HG02943 (cell line): ENCODE data around the gene UBA1.

ENCODE experiments used
- ATAC-seq: cut with Tn5 transposase; IDR thresholded peaks from one replicate; pipeline ENCODE4 v1.9.1; 2021; ENCODE audit warnings: mild to moderate bottlenecking, low read depth, moderate library complexity; ENCODE audit not compliant: unreplicated experiment

The UBA1 gene

DNA sequence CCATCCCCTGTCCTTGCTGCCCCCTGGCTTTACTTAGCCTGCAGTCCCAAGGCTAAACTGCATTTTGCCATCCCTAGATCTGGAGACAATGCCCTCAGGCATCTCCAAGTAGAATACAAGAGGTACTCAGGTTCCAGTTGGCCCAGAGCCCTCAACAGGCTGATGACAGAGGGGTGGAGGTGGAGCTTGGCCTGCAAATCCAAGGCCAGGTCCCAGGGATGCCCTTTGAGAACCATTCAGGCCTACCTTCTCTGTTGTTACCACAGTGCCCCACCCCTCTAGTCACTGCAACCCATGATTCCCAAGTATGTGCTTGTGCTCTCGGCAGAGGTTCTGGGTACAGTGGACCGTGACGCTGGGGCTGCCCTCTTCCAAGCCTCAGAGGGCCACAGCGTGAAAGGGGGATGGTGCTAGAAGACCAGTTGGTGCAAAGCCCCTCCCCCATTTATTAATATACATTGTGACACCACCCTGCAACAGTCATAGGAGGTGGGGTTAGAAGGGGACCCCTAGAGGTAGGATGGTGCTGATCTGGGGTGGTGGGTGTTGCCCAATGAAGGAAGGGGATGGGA lies 6.4 kb upstream of the UBA1 start:
- no peak for ATAC-seq

GRCh38 chrX:47189906-47190305 lies 3.7 kb upstream of the UBA1 start:
- no peak for ATAC-seq

- ATAC-seq: peak; percentile 35
These were observed 3.0 kb upstream of the UBA1 start for GRCh38 chrX:47190445-47191269.

- no peak for ATAC-seq
These were observed 2.3 kb upstream of the UBA1 start for GRCh38 chrX:47191331-47191730.

- ATAC-seq: no peak
These were observed 1.7 kb upstream of the UBA1 start for GRCh38 chrX:47191806-47192401.

DNA sequence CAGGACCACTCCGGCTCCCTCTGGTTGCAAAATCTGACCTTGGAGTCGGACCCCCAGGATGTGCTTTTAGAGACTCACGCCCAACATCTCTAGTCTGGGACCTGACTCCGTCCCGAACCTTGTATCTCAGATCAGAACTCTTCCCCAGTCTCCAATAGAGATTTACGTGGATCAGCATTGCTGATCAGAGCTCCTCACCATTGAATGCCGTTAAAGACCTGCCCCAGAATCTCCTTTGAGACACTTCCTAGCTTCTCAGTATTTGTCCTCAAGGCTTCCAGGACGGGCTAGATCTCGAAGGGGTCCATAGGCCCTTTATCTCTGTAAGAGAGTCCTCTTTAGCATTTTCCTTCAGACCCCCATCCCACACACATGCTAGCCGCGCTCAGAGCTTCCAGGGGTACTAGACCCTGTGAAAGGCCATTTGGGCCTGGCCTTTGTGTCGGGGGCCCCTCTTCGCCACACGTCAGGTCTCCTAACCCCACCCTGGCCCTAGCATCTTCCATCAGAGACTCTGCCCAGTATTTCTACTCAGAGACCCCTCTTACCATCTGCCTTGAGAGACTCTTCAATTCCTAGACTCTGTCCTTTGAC lies 662 bp downstream of the UBA1 start:
- ATAC-seq: no peak

GRCh38 chrX:47196098-47196497 lies 2.5 kb downstream of the UBA1 start:
- ATAC-seq: no peak

DNA sequence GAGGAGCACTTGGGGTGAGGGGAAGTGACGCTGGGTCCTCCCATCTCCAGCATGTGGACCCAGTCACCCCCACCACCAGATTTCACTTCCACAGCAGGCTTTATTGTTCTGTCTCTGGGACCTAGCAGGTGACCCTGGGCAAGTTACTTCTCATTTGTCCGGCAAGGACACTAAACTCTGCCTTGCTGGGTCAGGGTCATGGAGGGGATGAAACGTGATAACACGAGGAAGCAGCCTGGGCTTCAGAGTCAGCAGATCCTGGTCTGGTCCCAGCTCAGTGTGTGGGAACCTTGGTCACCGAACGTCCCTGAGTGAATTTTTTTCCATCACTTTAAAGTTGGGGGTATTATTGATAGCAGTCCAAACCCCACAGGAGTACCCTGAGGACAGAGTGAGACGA lies 3.9 kb downstream of the UBA1 start:
- ATAC-seq: no peak

DNA sequence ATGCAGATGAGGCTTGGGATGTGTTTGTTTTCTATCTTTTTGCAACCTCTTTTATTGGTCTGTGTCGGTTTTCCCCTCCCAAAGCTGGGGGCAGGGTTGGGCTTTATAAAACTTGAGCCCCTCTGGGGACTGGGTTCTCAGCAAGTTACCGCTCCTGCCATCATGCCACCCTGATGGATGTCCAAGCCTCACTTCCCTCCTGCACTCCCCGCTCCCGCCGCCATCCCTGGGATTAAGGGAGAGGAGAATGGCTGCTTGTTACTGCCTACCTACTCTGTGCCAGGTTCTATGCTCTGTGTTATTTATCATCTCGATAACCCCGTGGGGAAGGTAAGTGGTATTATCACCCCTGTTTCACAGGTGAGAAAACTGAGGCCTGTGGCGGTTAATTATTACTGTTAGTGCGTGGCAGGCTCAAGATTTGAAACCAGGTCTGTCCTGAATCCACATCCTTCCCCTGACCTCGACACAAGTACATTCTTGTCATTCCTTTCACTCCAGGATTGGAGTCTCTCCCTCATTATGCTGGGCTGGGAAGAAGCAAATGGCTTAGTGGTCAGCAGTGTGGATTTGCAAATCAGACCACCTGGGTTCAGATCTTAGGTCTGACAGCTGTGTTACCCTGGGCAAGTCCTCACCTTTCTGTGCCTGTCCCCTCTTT lies 4.5 kb downstream of the UBA1 start:
- ATAC-seq: no peak

DNA sequence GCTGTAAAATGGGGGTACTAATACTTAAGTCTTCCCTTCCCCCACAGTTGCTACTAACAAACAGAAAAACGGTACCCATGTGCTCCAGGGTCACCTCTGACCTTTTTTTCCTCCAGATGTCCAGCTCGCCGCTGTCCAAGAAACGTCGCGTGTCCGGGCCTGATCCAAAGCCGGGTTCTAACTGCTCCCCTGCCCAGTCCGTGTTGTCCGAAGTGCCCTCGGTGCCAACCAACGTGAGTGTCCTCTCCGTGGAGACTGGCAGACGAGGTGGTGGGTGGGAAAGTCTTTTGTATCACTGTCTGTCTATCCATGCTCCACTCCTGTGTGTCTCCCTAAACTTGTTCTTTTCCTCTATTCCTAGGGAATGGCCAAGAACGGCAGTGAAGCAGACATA lies 5.1 kb downstream of the UBA1 start:
- ATAC-seq: no peak

DNA sequence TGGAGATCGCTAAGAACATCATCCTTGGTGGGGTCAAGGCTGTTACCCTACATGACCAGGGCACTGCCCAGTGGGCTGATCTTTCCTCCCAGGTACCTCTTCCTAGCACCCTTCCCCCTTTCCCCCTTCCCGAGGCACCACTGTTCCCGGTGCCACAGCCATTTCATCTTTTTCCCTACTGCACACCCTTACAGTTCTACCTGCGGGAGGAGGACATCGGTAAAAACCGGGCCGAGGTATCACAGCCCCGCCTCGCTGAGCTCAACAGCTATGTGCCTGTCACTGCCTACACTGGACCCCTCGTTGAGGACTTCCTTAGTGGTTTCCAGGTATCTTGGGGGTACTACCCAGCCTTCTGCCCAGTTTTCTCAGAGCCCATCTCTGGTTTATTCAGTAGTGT lies 5.7 kb downstream of the UBA1 start:
- ATAC-seq: no peak

GRCh38 chrX:47200385-47201150 lies 6.9 kb downstream of the UBA1 start:
- no peak for ATAC-seq

- no peak for ATAC-seq
These were observed 7.8 kb downstream of the UBA1 start for GRCh38 chrX:47201345-47201944.

GRCh38 chrX:47202316-47202715 lies 8.7 kb downstream of the UBA1 start:
- ATAC-seq: no peak

GRCh38 chrX:47202877-47203276 lies 9.2 kb downstream of the UBA1 start:
- no peak for ATAC-seq

GRCh38 chrX:47204970-47205369 lies 11.3 kb downstream of the UBA1 start:
- ATAC-seq: no peak

GRCh38 chrX:47206316-47206715 lies 12.7 kb downstream of the UBA1 start:
- ATAC-seq: no peak

DNA sequence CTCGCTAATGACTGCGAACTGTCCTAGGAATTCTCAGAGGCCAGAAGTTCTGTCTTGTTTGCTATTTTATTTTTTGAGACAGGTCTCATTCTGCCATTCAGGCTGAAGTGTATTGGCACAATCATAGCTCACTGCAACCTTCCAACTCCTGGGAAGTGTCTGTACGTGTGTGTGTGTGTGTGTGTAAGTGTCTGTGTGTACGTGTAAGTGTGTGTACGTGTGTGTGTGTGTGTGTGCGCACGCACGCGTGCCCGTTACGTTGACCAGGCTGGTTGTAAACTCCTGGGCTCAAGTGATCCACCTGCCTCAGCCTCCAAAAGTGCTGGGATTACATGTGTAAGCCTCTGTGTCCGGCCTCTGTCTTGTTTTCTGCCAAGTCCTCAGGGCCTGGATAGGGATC lies 14.5 kb downstream of the UBA1 start:
- ATAC-seq: no peak

DNA sequence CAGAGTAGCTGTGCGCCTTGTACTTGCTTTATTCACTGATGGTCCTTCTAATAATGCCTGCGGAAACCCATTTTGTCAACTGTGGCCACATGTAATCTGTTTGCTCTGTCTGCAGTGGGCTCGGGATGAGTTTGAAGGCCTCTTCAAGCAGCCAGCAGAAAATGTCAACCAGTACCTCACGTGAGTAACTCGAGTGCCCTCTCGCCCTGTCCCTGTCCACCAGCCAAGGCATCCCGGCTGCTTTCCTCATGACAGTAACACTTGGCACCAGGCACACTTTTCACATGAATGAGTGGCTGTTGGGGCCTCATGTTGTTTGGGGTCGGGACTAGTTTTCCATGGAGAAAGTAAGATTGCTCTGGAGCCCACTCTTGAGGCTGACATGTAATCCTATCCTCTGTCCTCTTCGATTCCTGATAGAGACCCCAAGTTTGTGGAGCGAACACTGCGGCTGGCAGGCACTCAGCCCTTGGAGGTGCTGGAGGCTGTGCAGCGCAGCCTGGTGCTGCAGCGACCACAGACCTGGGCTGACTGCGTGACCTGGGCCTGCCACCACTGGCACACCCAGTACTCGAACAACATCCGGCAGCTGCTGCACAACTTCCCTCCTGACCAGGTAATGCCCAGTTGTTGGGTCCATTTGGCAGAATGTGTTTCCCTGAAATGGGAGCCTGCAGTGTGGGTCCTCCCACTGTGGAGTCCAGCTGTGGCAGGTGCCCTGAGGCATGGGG lies 16.0 kb downstream of the UBA1 start:
- no peak for ATAC-seq
